KG1 (cell line): ENCODE data around the gene CNTNAP5.
"Not testable (repeated sequence)": the region's sequence is repeated elsewhere in the genome, so short reads cannot be mapped to it uniquely, and the experiment has no call there.

Source experiments
- DNase-seq: peaks from one replicate; lab custom pipeline; 2025; lab: John Stamatoyannopoulos, UW

CNTNAP5 gene

GRCh38 chr2:124323321-124323720 is 298.2 kb downstream of the CNTNAP5 start:
- DNase-seq = no peak

- DNase-seq = no peak
These were observed 300.8 kb downstream of the CNTNAP5 start for GRCh38 chr2:124325667-124326440.

- DNase-seq = no peak
These were observed 302.2 kb downstream of the CNTNAP5 start for GRCh38 chr2:124327303-124327702.

GRCh38 chr2:124328397-124328796 is 303.3 kb downstream of the CNTNAP5 start:
- DNase-seq = no peak

- DNase-seq = no peak
These were observed 308.7 kb downstream of the CNTNAP5 start for GRCh38 chr2:124333784-124334183.

- no peak for DNase-seq
These were observed 310.0 kb downstream of the CNTNAP5 start for GRCh38 chr2:124335058-124335457.

GRCh38 chr2:124339709-124340108 is 314.6 kb downstream of the CNTNAP5 start:
- no peak for DNase-seq

- no peak for DNase-seq
These were observed 318.9 kb downstream of the CNTNAP5 start for GRCh38 chr2:124343827-124344498.

- no peak for DNase-seq
These were observed 322.1 kb downstream of the CNTNAP5 start for GRCh38 chr2:124347209-124347608.

- DNase-seq = no peak
These were observed 328.6 kb downstream of the CNTNAP5 start for GRCh38 chr2:124353656-124354055.

GRCh38 chr2:124354466-124354865 is 329.4 kb downstream of the CNTNAP5 start:
- no peak for DNase-seq

GRCh38 chr2:124361966-124362365 is 336.9 kb downstream of the CNTNAP5 start:
- not testable (repeated sequence) for DNase-seq

GRCh38 chr2:124369181-124369580 is 344.1 kb downstream of the CNTNAP5 start:
- no peak for DNase-seq

- DNase-seq = no peak
These were observed 355.2 kb downstream of the CNTNAP5 start for GRCh38 chr2:124380221-124380749.

- DNase-seq = no peak
These were observed 357.1 kb downstream of the CNTNAP5 start for GRCh38 chr2:124382067-124382618.

- no peak for DNase-seq
These were observed 370.9 kb downstream of the CNTNAP5 start for GRCh38 chr2:124395961-124396360.

- DNase-seq = no peak
These were observed 377.2 kb downstream of the CNTNAP5 start for GRCh38 chr2:124402274-124402673.

- DNase-seq = not testable (repeated sequence)
These were observed 382.9 kb downstream of the CNTNAP5 start for GRCh38 chr2:124407836-124408534.

GRCh38 chr2:124424074-124424473 is 399.0 kb downstream of the CNTNAP5 start:
- DNase-seq = no peak

GRCh38 chr2:124426122-124426521 is 401.0 kb downstream of the CNTNAP5 start:
- no peak for DNase-seq

GRCh38 chr2:124426625-124427024 is 401.5 kb downstream of the CNTNAP5 start:
- no peak for DNase-seq

- no peak for DNase-seq
These were observed 412.7 kb downstream of the CNTNAP5 start for GRCh38 chr2:124437811-124438210.
